Measurements from ENCODE around the gene GJA3. TPM values are rescaled to one million over a fixed set of nuclear protein-coding genes. Genes with fewer than 3 reads are reported as not detected.
"Not testable (repeated sequence)": the region's sequence is repeated elsewhere in the genome, so short reads cannot be mapped to it uniquely, and the experiment has no call there.

The GJA3 gene
- total and polyA plus RNA-seq, 8 donors = 0.03 to 0.40 (median 0.08) TPM

DNA sequence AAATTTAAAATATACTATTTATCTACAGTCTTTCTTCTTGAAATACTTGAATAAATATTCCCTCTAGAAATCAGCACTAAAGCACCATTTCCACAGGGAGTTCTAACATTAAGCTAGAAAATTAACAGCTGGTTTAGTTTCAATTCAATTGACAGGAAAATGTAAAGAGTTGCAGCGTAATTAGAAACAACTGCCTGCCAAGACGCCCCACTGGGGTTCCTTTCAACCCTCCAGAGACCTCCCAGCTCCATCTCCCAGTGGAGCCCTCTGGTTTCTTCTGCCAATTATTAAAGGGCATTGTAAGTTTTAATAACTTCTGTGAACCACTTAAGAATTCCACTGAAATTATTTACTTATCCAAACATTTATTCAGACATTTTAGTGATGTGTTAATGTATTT lies 4.2 kb downstream of the GJA3 start:
- peaks cover 11 to 61% (median 28%) of the 10 kb centered on the region in 4 donors for H3K27me3 ChIP-seq
- no peak for FAIRE-seq

DNA sequence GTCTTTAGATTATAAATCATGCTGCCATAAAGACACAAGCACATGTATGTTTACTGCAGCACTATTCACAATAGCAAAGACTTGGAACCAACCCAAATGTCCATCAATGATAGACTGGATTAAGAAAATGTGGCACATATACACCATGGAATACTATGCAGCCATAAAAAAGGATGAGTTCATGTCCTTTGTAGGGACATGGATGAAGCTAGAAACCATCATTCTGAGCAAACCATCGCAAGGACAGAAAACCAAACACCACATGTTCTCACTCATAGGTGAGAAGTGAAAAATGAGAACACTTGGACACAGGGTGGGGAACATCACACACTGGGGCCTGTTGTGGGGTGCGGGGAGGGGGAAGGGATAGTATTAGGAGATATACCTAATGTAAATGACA lies 7.6 kb downstream of the GJA3 start:
- DNase-seq; H3K36me3 ChIP-seq; H3K4me1 ChIP-seq; intact Hi-C loops (cut with DNase I); H3K4me3 ChIP-seq; H3K27ac ChIP-seq; FAIRE-seq; ATAC-seq; H3K9me3 ChIP-seq: not testable (repeated sequence)
- peaks cover 5 to 35% (median 7%) of the 10 kb centered on the region in 4 donors for H3K27me3 ChIP-seq
- WGBS, 2 donors = 67 to 94% methylated on average over 2 of the region's 2 CpGs

More for the DNA sequence above, 4.2 kb downstream of the GJA3 start:
- DNase-seq = no peak
- Histone ChIP-seq H3K9me3 (no peaks in the 10 kb centered on the region), H3K4me3 (no peak overlapping the region), H3K36me3 (no peaks in the 10 kb centered on the region), H3K4me1 (peaks cover 4 to 6% (median 6%) of the 10 kb centered on the region in 3 donors), H3K27ac (no peak overlapping the region)
- TF ChIP-seq, protein P1, sequence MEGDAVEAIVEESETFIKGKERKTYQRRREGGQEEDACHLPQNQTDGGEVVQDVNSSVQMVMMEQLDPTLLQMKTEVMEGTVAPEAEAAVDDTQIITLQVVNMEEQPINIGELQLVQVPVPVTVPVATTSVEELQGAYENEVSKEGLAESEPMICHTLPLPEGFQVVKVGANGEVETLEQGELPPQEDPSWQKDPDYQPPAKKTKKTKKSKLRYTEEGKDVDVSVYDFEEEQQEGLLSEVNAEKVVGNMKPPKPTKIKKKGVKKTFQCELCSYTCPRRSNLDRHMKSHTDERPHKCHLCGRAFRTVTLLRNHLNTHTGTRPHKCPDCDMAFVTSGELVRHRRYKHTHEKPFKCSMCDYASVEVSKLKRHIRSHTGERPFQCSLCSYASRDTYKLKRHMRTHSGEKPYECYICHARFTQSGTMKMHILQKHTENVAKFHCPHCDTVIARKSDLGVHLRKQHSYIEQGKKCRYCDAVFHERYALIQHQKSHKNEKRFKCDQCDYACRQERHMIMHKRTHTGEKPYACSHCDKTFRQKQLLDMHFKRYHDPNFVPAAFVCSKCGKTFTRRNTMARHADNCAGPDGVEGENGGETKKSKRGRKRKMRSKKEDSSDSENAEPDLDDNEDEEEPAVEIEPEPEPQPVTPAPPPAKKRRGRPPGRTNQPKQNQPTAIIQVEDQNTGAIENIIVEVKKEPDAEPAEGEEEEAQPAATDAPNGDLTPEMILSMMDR (IDR thresholded peaks at IDR 0.05) = no peak
- 48 to 57% methylated on average over 2 of the region's 2 CpGs for WGBS, 2 donors
- ATAC-seq = no peak
- intact Hi-C loops (cut with DNase I) = no loop called here

DNA sequence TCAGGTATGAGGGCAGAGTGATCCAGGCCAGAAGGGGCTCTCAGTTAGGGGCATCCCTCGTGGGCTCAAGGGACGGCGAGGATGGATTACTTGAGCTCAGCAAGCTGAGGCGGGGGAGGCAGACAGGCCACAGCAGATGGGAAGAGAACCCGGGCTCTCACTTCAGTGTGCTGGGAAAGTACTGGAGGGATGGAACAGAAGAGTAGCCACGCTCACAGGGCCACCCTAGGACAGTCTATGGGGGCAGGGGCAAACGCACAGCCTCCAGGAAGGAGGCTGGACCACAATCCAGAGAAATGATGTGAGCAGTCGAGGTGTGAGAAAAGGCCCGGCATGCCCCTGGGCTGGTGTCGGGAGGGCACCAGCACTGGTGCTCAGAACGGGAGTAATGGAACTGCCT lies 9.2 kb downstream of the GJA3 start:
- intact Hi-C loops (cut with DNase I) = no loop called here

GRCh38 chr13:20151016-20151415 lies 9.8 kb downstream of the GJA3 start:
- TF ChIP-seq, protein P1 (IDR thresholded peaks at IDR 0.05) = no peak
- H3K27me3 ChIP-seq = peaks cover 0 to 12% (median 0%) of the 10 kb centered on the region in 4 donors
- H3K27ac ChIP-seq = no peak overlapping the region
- no peak overlapping the region for H3K4me3 ChIP-seq
- DNase-seq (no peak), FAIRE-seq (no peak), ATAC-seq (no peak)
- no peaks in the 10 kb centered on the region for H3K9me3 ChIP-seq
- H3K4me1 ChIP-seq = no peaks in the 10 kb centered on the region
- intact Hi-C loops (cut with DNase I) = no loop called here
- no peaks in the 10 kb centered on the region for H3K36me3 ChIP-seq
- 64 to 68% methylated on average over 6 of the region's 6 CpGs for WGBS, 2 donors

More for the DNA sequence above, 9.2 kb downstream of the GJA3 start:
- Histone ChIP-seq H3K9me3 (no peaks in the 10 kb centered on the region), H3K27ac (no peak overlapping the region), H3K27me3 (peaks cover 0 to 18% (median 0%) of the 10 kb centered on the region in 4 donors), H3K4me3 (no peak overlapping the region), H3K36me3 (no peaks in the 10 kb centered on the region), H3K4me1 (no peaks in the 10 kb centered on the region)
- TF ChIP-seq, protein P1 (IDR thresholded peaks at IDR 0.05) = no peak
- no peak for DNase-seq
- 64 to 69% methylated on average over 11 of the region's 11 CpGs for WGBS, 2 donors
- FAIRE-seq = no peak
- ATAC-seq = no peak

DNA sequence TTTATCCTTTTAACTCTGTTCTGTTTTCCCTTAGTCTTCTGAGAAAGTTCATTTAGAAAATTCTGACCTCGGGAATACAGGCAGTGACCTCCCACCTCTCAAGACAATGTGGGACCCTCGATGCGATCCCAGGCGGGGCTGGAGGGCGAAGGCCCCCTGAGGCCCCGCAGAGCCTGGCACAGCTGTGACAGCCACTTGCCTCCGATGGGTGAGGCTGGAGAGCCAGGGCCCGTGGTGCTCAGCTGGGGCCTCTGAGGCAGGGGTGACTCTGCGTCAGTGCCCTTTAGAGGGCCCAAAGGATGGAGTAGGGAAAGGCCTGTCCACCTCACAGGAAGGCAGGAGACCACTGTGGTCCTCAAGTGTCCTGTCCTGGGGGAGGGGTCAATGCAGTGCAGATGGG lies 10.3 kb downstream of the GJA3 start:
- 61 to 70% methylated on average over 9 of the region's 9 CpGs for WGBS, 2 donors
- Histone ChIP-seq H3K4me1 (no peaks in the 10 kb centered on the region), H3K9me3 (no peaks in the 10 kb centered on the region), H3K27me3 (peaks cover 0 to 7% (median 0%) of the 10 kb centered on the region in 4 donors), H3K4me3 (no peak overlapping the region), H3K27ac (no peak overlapping the region), H3K36me3 (no peaks in the 10 kb centered on the region)
- no peak for DNase-seq
- no peak for ATAC-seq
- intact Hi-C loops (cut with DNase I) = no loop called here
- TF ChIP-seq, protein P1 (IDR thresholded peaks at IDR 0.05) = no peak
- FAIRE-seq = no peak

Measured in pancreas (tissue), 10 donors.